ENCODE results near the gene PITPNM3. TPM values are rescaled to one million over a fixed set of nuclear protein-coding genes. Genes with fewer than 3 reads are reported as not detected.
A peak's percentile ranks its signal among the peaks of the same experiment; 100 is the strongest.
"Not testable (repeated sequence)": the region's sequence is repeated elsewhere in the genome, so short reads cannot be mapped to it uniquely, and the experiment has no call there.

Gene PITPNM3
- under 1 TPM; 0.38 to 0.67 TPM for total RNA-seq

DNA sequence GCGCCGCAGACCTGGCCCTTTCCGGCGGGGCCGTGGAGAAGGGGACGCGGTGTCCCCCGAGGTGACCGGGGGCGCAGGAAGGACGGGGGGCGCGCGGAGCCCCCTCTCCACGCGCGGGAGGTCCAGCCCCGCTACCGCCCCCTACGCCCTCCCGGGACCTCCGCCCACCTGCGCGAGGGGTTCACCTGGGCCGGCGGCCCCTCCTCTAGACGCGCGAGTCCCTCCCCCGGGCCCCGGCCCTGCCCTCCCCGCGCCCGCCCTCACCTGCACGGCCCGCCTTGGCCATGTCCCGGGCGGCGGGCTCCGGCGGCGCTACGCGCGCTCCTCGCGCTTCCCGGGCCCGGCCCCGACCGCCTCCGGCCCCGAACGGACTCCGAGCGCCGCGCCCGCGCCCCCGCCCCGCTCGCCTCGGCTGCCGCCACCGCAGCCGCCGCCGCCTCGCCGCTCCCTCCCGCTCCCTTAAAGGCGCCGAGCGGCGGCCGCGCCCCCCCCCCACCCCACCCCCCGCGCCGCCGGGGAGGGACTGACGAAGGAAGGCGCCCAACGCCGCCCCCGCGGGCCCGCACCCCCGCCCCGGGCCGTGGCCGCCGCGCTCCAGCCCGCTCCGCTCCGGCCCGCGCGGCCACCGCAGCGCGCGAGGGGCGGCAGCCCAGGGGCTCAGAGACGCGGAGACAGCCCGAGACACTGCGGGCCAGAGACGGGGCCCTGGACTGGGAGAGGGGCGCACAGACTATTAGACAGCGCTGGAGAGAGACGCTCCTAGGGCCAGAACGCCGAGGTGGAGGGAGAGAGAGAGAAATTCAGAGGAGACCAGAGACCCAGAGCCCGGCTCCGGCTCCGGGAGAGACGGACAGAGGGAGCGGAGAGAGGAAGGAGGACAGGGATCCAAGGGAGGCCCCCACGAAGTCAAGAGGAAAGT lies at the start of gene PITPNM3:
TSS of gene PITPNM3 (minus strand) at position 435 of the 919 bp plus-strand sequence. CDS start at position 286, 149 bp downstream.
- CTCF ChIA-PET, result no interaction called here
- intact Hi-C loops (cut with micrococcal nuclease), result no loop called here
- Mint-ChIP-seq H3K9me3 (no peaks in the 10 kb centered on the region), H3K36me3 (ENCODE audit: low read depth) (no peaks in the 10 kb centered on the region), H3K4me1 (ENCODE audit: low read depth) (peaks cover 10% of the 10 kb centered on the region), H3K4me3 (peak within 1 kb of the TSS; percentile 46), H3K27ac (no peak within 1 kb of the TSS), H3K27me3 (ENCODE audit: low read depth) (peaks cover 36% of the 10 kb centered on the region)
- DNase-seq, result no peak

DNA sequence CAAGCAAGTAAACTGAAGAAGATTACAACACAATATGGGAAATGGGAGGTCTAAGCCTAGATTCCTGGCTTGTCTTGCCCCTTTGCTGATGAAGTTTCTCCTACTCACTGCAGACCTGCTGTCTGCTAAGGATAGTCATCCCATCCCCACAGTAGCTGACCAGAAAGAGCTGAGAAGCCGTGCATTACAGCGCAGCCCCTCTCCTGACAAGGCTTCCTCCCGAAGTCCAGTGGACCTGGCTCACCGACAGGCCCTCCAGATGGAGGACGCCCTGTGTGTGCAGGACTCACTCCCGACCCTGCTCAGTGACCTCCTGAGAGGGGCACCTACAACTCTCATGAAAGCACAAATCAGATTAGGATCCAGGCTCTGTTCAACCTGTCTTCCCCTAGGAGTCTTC lies 48.8 kb upstream of the PITPNM3 start:
- Mint-ChIP-seq H3K27ac (no peak overlapping the region), H3K36me3 (ENCODE audit: low read depth) (peaks cover 23% of the 10 kb centered on the region)
- CTCF ChIA-PET, result no interaction called here

DNA sequence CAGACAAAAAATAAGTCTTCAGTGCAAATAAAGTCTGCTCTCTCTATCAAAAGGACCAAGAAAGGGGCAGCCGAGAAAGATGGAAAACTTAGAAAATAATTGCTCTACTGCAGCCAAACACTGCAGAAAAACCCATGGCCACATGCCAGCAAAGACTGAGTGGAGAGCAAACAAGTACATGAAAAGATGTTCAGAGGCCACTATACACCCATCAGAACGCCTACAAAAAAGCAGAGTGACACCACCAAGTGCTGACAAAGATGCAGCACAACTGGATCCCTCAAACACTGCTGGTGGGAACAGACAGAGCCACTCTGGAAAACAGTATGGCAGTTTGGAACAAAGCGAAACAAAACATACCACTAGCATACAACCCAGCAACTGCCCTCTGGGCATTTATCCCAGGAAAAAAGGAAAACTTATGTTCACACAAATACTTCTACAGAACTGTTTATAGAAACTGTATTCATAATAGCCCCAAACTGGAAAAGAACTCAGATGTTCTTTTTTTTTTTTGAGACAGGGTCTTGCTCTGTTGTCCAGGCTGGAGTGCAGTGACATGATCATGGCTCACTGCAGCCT lies 47.5 kb upstream of the PITPNM3 start:
- Mint-ChIP-seq H3K36me3 (ENCODE audit: low read depth) (peaks cover 25% of the 10 kb centered on the region), H3K4me3 (no peak overlapping the region), H3K27me3 (ENCODE audit: low read depth) (no peaks in the 10 kb centered on the region), H3K9me3 (no peaks in the 10 kb centered on the region), H3K27ac (no peak overlapping the region), H3K4me1 (ENCODE audit: low read depth) (no peaks in the 10 kb centered on the region)
- no peak for DNase-seq
- CTCF ChIA-PET, result no interaction called here
- intact Hi-C loops (cut with micrococcal nuclease), result no loop called here

More for the DNA sequence above, 48.8 kb upstream of the PITPNM3 start:
- Mint-ChIP-seq H3K4me3 (no peak overlapping the region), H3K9me3 (no peaks in the 10 kb centered on the region), H3K27me3 (ENCODE audit: low read depth) (no peaks in the 10 kb centered on the region), H3K4me1 (ENCODE audit: low read depth) (no peaks in the 10 kb centered on the region)
- DNase-seq, result no peak
- intact Hi-C loops (cut with micrococcal nuclease), result no loop called here

DNA sequence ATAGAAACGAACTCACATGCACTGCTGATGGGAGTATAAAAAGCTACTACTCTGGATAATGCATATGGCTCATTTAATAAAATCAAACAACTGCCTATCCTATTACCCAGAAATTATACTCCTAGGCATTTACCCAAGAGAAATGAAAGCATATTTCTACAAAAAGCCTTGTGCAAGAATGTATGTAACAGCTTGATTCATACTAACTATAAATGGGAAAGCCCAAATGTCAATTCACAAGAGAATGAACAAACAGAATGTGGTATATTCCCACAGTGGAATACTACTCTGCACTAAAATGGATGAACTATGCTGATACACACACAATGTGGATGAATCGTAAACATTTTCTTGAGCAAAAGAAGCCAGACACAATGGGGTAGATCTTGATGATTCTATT lies 45.8 kb upstream of the PITPNM3 start:
- Mint-ChIP-seq H3K4me3 (no peak overlapping the region), H3K9me3 (no peaks in the 10 kb centered on the region), H3K36me3 (ENCODE audit: low read depth) (peaks cover 26% of the 10 kb centered on the region), H3K27ac (no peak overlapping the region), H3K4me1 (ENCODE audit: low read depth) (no peaks in the 10 kb centered on the region), H3K27me3 (ENCODE audit: low read depth) (no peaks in the 10 kb centered on the region)
- intact Hi-C loops (cut with micrococcal nuclease), result no loop called here
- CTCF ChIA-PET, result interaction anchor here (0.9 kb wide), 1 partner anchor 68 kb away, joined by 3 read pairs; no protein-coding TSS in a partner anchor
- DNase-seq, result no peak

DNA sequence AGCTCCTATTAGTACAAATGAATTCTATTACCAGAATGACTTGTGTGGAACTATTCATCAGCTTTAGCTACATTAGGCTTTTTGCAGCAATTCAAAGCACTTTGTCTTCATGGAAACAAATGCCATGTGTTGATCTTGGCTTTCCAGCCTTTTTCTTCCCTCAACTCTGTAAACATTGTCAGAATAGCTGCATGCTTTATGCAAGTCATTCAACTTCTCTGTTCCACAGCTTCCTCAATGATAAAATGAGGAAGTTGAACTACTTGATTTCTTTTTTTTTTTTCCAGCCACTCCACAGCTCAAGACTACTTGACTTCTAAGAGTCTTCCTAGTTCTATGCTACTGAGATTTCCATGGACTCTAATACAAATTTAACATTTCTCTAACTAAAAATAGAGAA lies 43.0 kb upstream of the PITPNM3 start:
- H3K4me3 Mint-ChIP-seq, result no peak overlapping the region
- DNase-seq, result no peak
- no peak overlapping the region for H3K27ac Mint-ChIP-seq
- CTCF ChIA-PET, result interaction anchor here (0.6 to 0.7 kb wide), 2 partner anchors 9 to 110 kb away, joined by 3 to 5 read pairs; no protein-coding TSS in a partner anchor
- H3K27me3 Mint-ChIP-seq (ENCODE audit: low read depth), result no peaks in the 10 kb centered on the region
- H3K36me3 Mint-ChIP-seq (ENCODE audit: low read depth), result peaks cover 30% of the 10 kb centered on the region
- H3K9me3 Mint-ChIP-seq, result no peaks in the 10 kb centered on the region
- intact Hi-C loops (cut with micrococcal nuclease), result no loop called here
- no peaks in the 10 kb centered on the region for H3K4me1 Mint-ChIP-seq (ENCODE audit: low read depth)

DNA sequence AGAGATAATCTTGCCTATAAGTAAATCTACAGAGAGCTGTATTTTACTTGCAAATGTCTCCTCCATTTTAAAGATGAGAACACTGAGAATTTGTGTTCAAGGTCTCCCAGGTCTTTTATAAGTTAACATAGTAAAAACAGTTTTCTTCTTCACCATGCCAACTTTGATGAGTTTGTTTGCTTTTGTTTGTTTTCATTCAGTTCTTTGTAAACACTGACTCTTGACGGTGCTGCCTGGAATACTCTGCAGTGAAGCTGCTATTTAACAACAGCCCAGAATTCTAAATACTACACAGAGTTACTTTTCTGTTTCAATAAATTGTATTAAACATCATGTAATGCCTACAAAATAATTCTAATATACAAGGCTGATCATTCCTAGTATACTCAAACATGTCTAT lies 41.4 kb upstream of the PITPNM3 start:
- H3K4me1 Mint-ChIP-seq (ENCODE audit: low read depth), result no peaks in the 10 kb centered on the region
- H3K9me3 Mint-ChIP-seq, result no peaks in the 10 kb centered on the region
- H3K27ac Mint-ChIP-seq, result no peak overlapping the region
- peaks cover 35% of the 10 kb centered on the region for H3K36me3 Mint-ChIP-seq (ENCODE audit: low read depth)
- CTCF ChIA-PET, result interaction anchor here (0.7 to 1.1 kb wide), 3 partner anchors 19 to 136 kb away, joined by 3 to 5 read pairs (median 3); no protein-coding TSS in a partner anchor
- no peak for DNase-seq
- H3K27me3 Mint-ChIP-seq (ENCODE audit: low read depth), result no peaks in the 10 kb centered on the region
- intact Hi-C loops (cut with micrococcal nuclease), result no loop called here
- no peak overlapping the region for H3K4me3 Mint-ChIP-seq

DNA sequence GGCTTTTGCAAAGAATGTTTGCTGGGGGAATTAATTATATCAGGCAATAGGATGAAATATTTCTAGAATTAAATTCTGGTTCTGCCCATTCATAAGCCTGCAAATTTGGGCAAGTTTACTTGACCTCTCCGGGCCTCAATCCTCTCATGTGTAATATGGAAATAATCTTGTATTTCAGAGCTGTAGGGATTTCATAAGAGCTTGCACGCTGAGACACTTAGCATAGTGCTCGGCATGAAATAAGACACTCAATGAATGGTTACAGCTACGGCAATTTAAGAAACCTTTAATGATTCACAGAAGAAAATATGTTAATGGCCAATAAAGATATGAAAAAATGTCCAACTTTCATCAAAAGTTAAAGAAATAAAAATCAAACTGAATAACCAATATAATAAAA lies 40.6 kb upstream of the PITPNM3 start:
- Mint-ChIP-seq H3K36me3 (ENCODE audit: low read depth) (peaks cover 36% of the 10 kb centered on the region), H3K27me3 (ENCODE audit: low read depth) (no peaks in the 10 kb centered on the region), H3K9me3 (no peaks in the 10 kb centered on the region), H3K4me3 (no peak overlapping the region), H3K4me1 (ENCODE audit: low read depth) (no peaks in the 10 kb centered on the region), H3K27ac (no peak overlapping the region)
- intact Hi-C loops (cut with micrococcal nuclease), result no loop called here
- CTCF ChIA-PET, result interaction anchor here (0.7 to 0.9 kb wide), 2 partner anchors 124 to 137 kb away, joined by 3 to 5 read pairs; no protein-coding TSS in a partner anchor
- no peak for DNase-seq

DNA sequence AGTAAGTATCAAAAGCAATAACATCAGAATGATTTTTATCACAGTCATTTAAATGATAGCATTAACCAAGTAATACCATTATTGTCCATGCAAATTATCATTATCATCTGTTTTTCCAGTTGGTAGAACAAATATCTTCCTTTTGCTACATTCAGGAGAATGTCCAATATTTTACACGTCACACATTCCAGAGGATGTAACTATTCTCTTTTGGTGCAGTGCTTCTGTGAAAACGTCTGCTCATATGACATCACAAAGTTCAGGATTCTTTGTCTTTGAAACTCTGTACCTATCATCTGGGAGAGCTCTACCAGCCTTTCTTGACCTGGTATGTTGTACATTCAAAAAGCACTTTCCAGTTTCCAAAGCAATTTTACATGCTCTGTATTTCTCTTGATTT lies 40.2 kb upstream of the PITPNM3 start:
- Mint-ChIP-seq H3K36me3 (ENCODE audit: low read depth) (peaks cover 40% of the 10 kb centered on the region), H3K4me3 (no peak overlapping the region), H3K4me1 (ENCODE audit: low read depth) (no peaks in the 10 kb centered on the region), H3K27ac (no peak overlapping the region), H3K9me3 (no peaks in the 10 kb centered on the region), H3K27me3 (ENCODE audit: low read depth) (no peaks in the 10 kb centered on the region)
- CTCF ChIA-PET, result no interaction called here
- DNase-seq, result no peak
- intact Hi-C loops (cut with micrococcal nuclease), result no loop called here

DNA sequence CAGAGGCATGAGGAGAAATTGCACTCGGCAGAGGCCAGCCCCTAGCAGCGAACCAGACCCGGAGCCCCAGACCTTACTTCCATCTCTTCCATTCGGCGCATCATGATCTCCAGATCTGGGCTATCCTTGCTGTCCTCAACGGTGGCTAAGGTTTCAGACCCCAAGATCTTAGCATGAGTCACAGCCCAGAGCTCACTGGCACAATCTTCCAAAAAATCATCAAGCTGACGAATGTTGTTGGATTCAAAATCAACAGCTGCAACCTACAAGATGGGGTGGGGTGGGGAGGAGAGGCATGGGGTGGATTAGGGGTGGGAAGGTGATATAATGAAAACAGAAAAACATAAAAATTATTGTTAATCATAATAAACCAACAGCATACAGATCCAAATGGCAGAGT lies 39.7 kb upstream of the PITPNM3 start:
- peaks cover 39% of the 10 kb centered on the region for H3K36me3 Mint-ChIP-seq (ENCODE audit: low read depth)

DNA sequence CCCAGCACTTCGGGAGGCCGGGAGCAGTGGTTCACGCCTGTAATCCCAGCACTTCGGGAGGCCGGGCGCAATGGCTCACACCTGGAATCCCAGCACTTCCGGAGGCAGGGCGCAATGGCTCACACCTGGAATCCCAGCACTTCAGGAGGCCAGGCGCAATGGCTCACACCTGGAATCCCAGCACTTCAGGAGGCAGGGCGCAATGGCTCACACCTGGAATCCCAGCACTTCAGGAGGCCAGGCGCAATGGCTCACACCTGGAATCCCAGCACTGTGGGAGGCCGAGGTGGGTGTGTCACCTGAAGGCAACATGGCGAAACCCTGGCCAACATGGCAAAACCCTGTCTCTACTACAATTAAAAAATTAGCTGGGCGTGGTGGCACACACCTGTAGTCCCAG lies 37.0 kb upstream of the PITPNM3 start:
- H3K9me3 Mint-ChIP-seq; H3K4me3 Mint-ChIP-seq; H3K4me1 Mint-ChIP-seq (ENCODE audit: low read depth); H3K27ac Mint-ChIP-seq; intact Hi-C loops (cut with micrococcal nuclease); H3K27me3 Mint-ChIP-seq (ENCODE audit: low read depth); DNase-seq: not testable (repeated sequence)
- CTCF ChIA-PET, result interaction anchor here (0.7 kb wide), 1 partner anchor 120 kb away, joined by 3 read pairs; no protein-coding TSS in a partner anchor
- H3K36me3 Mint-ChIP-seq (ENCODE audit: low read depth), result peaks cover 43% of the 10 kb centered on the region

More for the DNA sequence above, 39.7 kb upstream of the PITPNM3 start:
- H3K4me3 Mint-ChIP-seq, result no peak overlapping the region
- H3K4me1 Mint-ChIP-seq (ENCODE audit: low read depth), result no peaks in the 10 kb centered on the region
- no peaks in the 10 kb centered on the region for H3K27me3 Mint-ChIP-seq (ENCODE audit: low read depth)
- H3K27ac Mint-ChIP-seq, result no peak overlapping the region
- intact Hi-C loops (cut with micrococcal nuclease), result no loop called here
- no peak for DNase-seq
- H3K9me3 Mint-ChIP-seq, result no peaks in the 10 kb centered on the region
- CTCF ChIA-PET, result no interaction called here

DNA sequence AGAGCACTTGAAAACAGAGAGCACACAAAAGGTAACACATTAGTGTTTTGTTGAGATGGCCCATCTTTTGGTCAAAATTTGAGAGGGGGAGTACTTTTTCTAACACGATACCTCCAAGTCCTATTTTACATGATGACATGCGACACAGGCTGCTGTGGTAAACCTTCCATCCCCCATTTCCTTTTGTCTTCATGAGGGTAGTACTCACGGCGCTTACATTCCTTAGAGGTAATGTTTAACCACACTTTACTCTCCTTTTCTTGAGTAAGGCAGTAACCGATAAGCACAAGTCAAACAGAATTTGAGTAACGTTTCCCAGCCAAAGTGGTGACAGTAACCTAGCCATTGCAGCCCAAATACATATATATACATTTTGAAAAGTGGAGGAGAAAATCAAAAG lies 35.8 kb upstream of the PITPNM3 start:
- no peak for DNase-seq
- intact Hi-C loops (cut with micrococcal nuclease), result no loop called here
- Mint-ChIP-seq H3K4me1 (ENCODE audit: low read depth) (no peaks in the 10 kb centered on the region), H3K4me3 (no peak overlapping the region), H3K9me3 (no peaks in the 10 kb centered on the region), H3K27ac (no peak overlapping the region), H3K27me3 (ENCODE audit: low read depth) (no peaks in the 10 kb centered on the region), H3K36me3 (ENCODE audit: low read depth) (peaks cover 49% of the 10 kb centered on the region)
- CTCF ChIA-PET, result no interaction called here

DNA sequence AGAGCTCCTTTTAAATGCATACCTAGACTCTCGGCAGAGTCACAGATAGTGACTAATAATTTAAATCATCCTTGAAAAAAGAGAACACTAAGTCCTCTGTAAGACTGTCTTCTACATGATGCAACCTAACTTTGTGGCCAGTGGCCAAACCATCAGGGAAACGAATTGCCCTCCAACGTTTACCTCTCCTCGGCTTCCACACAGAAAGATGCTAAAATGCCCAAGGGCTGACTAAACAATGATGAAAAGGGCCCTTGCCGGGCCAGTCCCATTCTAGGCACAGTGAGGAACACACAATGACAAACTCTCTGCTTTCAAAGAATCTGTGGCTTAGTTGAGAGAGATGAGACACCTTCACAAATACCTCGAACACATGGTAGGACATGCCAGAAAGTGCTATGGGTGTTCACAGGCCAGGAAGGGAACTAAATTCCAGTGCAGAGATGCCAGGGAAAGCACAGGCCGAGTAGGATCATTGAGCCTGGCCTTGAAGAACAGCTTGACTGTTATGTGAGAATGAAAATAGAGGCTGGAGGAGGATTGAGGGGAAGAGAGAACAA lies 35.3 kb upstream of the PITPNM3 start:
- H3K27me3 Mint-ChIP-seq (ENCODE audit: low read depth), result no peaks in the 10 kb centered on the region
- CTCF ChIA-PET, result no interaction called here
- H3K4me1 Mint-ChIP-seq (ENCODE audit: low read depth), result no peaks in the 10 kb centered on the region
- no peak overlapping the region for H3K4me3 Mint-ChIP-seq
- no peak overlapping the region for H3K27ac Mint-ChIP-seq
- intact Hi-C loops (cut with micrococcal nuclease), result no loop called here
- H3K9me3 Mint-ChIP-seq, result no peaks in the 10 kb centered on the region
- DNase-seq, result no peak
- H3K36me3 Mint-ChIP-seq (ENCODE audit: low read depth), result peaks cover 49% of the 10 kb centered on the region

Data from activated naive CD4-positive, alpha-beta T cell treated with anti-CD3 and anti-CD28 coated beads for 36 hours (primary cell).